ENCODE data around the gene CCDC188.

The CCDC188 gene

GRCh38 chr22:20152464-20152890 is 1.6 kb upstream of the CCDC188 start:
- H3K36me3 ChIP-seq (ENCODE audit: control insufficient read depth in 2 of 2, insufficient read depth in 1 of 2, low read length in 2 of 2) = no peaks in the 10 kb centered on the region
- CTCF ChIA-PET = interaction anchor here (1.0 to 6.0 kb wide), 2 partner anchors 9 to 132 kb away, joined by 3 to 64 read pairs; no protein-coding TSS in a partner anchor
- POLR2A ChIA-PET = no interaction called here
- no peak overlapping the region for H3K4me3 ChIP-seq (ENCODE audit: low read depth, low read length)
- H3K9me3 ChIP-seq (ENCODE audit: control insufficient read depth, insufficient read depth, low read depth, low read length) = no peaks in the 10 kb centered on the region
- no peaks in the 10 kb centered on the region for H3K4me1 ChIP-seq (ENCODE audit: control insufficient read depth, insufficient read depth, low read length)
- TF ChIP-seq ZNF362 (tag by site-specific recombination; IDR thresholded peaks at IDR 0.05) = no peak
- no peak for TF ChIP-seq ZNF626 (tag by site-specific recombination; IDR thresholded peaks at IDR 0.05)
- TF ChIP-seq IKZF3 (tag by site-specific recombination; IDR thresholded peaks at IDR 0.05) = no peak
- TF ChIP-seq SP2 (tag by site-specific recombination; IDR thresholded peaks at IDR 0.05) = no peak
- no peak for TF ChIP-seq ZBTB49 (tag by site-specific recombination; IDR thresholded peaks at IDR 0.05; ENCODE audit: low read depth)
- H3K27ac ChIP-seq (ENCODE audit: extremely low read depth, low read depth, low read length) = no peak overlapping the region

GRCh38 chr22:20151276-20151588 is 377 bp upstream of the CCDC188 start:
- Histone ChIP-seq H3K4me1 (ENCODE audit: control insufficient read depth, insufficient read depth, low read length) (no peaks in the 10 kb centered on the region), H3K27ac (ENCODE audit: extremely low read depth, low read depth, low read length) (no peak overlapping the region), H3K36me3 (ENCODE audit: control insufficient read depth in 2 of 2, insufficient read depth in 1 of 2, low read length in 2 of 2) (no peaks in the 10 kb centered on the region), H3K9me3 (ENCODE audit: control insufficient read depth, insufficient read depth, low read depth, low read length) (no peaks in the 10 kb centered on the region), H3K4me3 (ENCODE audit: low read depth, low read length) (no peak overlapping the region)
- TF ChIP-seq ZNF121 (tag by site-specific recombination; IDR thresholded peaks at IDR 0.05) (peak; percentile 20; the same call in 1 of the 2 replicates), ZBTB44 (tag by site-specific recombination; IDR thresholded peaks at IDR 0.05) (no peak), ZNF214 (tag by site-specific recombination; IDR thresholded peaks at IDR 0.05; ENCODE audit: borderline replicate concordance) (no peak), ZBTB48 (tag by site-specific recombination; IDR thresholded peaks at IDR 0.05) (no peak)
- CTCF ChIA-PET = interaction anchor here (0.7 kb wide), 1 partner anchor 40 kb away, joined by 3 read pairs; no protein-coding TSS in a partner anchor
- POLR2A ChIA-PET = interaction anchor here (0.7 kb wide), 1 partner anchor 168 kb away, joined by 3 read pairs; no protein-coding TSS in a partner anchor

- ChIA-PET CTCF (interaction anchor here (0.7 kb wide), 1 partner anchor 1435 kb away, joined by 3 read pairs; no protein-coding TSS in a partner anchor), POLR2A (no interaction called here)
- Histone ChIP-seq H3K9me3 (ENCODE audit: control insufficient read depth, insufficient read depth, low read depth, low read length) (no peaks in the 10 kb centered on the region), H3K27ac (ENCODE audit: extremely low read depth, low read depth, low read length) (no peak overlapping the region), H3K4me1 (ENCODE audit: control insufficient read depth, insufficient read depth, low read length) (no peaks in the 10 kb centered on the region), H3K4me3 (ENCODE audit: low read depth, low read length) (no peak overlapping the region), H3K36me3 (ENCODE audit: control insufficient read depth in 2 of 2, insufficient read depth in 1 of 2, low read length in 2 of 2) (peaks cover 0 to 8% of the 10 kb centered on the region in 2 experiments; a peak in 1 of 3 replicates)
- TF ChIP-seq BCL6B (tag by site-specific recombination; IDR thresholded peaks at IDR 0.05) (no peak), GLIS2 (tag by site-specific recombination; IDR thresholded peaks at IDR 0.05) (peak; percentile 28; the same call in 1 of the 2 replicates), PRDM4 (tag by site-specific recombination; IDR thresholded peaks at IDR 0.05) (no peak), ZNF692 (tag by site-specific recombination; IDR thresholded peaks at IDR 0.05) (peak; percentile 30; the same call in 1 of the 2 replicates), KLF8 (tag by site-specific recombination; IDR thresholded peaks at IDR 0.05) (peak; percentile 46; the same call in 1 of the 2 replicates), ZNF510 (tag by site-specific recombination; IDR thresholded peaks at IDR 0.05; ENCODE audit: insufficient replicate concordance) (no peak), ZNF660 (tag by site-specific recombination; IDR thresholded peaks at IDR 0.05) (no peak), ZNF670 (tag by site-specific recombination; IDR thresholded peaks at IDR 0.05; ENCODE audit: low read depth) (no peak)
Measured at GRCh38 chr22:20149257-20150250, 1.3 kb downstream of the CCDC188 start.
